GM19324 (cell line): ENCODE results near the gene AGAP3.

Experiments
- ATAC-seq: cut with Tn5 transposase; IDR thresholded peaks from one replicate; pipeline ENCODE4 v1.9.1; 2021; ENCODE audit warnings: mild to moderate bottlenecking, moderate library complexity; ENCODE audit not compliant: unreplicated experiment, low FRiP score

Gene AGAP3

DNA sequence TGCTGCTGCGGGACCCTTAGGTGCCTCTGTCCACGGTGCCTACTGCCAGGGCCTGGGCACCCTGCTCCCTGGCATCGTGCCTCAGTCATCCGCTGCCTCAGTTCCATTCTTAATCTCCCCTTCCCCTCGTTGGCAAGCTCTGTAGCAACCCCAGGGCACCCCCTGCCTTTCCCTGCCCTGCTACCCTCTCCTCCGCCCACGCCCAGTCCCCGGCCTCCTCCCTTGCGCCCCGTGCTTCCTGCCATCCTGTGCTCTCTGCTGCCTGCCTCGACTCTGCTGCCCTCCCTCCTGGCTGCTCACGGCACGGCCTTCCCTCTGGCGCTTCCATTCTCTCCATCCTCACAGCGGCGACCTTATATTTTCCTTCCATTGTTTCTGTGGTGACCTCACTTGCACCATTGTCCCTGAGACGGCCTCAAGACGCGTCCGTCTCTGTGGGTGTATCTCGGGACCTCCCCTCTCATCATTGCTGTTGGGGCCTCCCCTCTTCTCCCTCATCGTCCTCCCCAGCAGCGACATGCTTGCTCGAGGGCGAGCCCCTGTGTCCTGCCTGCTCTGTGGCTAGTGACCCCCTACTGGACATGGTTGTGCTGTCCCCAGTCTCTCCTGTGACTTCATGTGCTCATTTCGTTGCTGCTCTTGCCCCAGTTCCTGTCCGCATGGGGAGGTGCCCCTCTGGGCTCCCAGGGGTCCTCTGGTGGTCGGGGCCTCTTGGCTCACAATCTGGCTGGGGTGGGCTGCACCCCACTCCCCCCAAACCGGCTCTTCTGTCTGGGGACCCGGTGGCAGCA lies 35.3 kb downstream of the AGAP3 start:
- ATAC-seq, result no peak

DNA sequence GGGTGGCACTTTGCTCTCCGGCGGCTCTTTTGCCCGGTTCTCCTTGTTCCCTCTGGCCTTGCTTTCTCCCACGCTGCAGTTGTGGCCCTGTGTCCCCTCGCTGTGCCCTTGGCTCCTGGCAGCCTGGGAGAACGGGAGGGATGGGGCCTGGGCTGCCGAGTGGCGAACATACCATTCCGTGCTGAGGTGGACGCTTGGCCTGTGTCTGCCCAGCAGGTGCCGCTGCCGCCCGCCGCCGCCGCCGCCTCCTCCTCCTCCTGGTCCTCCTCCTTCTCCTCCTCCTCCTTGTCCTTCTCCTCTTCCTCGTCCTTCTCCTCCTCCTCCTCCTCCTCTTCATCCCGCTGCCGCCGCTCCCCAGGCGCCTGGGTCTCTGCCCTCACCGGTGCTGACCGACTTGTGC lies 36.0 kb downstream of the AGAP3 start:
- ATAC-seq, result no peak

DNA sequence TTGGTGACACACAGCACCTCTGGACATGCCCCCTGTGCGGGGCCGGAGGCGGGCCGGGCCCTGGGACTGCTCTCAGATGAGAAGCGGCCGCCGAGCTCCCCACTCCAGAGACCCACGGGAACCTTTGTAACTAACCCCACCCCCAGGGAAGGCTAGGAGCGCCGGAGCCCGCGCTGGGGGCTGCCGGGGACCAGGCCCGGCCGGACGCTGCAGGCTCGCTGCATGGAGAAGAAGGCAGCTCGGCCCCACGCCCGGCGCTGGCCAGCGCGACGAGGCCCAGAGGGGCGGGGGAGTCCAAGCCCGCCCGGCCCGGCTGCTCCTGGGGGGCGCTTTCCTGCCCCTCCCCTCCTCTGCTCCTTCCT lies 36.5 kb downstream of the AGAP3 start:
- ATAC-seq, result no peak

- ATAC-seq, result no peak
Measured at GRCh38 chr7:151123158-151123821, 37.0 kb downstream of the AGAP3 start.

DNA sequence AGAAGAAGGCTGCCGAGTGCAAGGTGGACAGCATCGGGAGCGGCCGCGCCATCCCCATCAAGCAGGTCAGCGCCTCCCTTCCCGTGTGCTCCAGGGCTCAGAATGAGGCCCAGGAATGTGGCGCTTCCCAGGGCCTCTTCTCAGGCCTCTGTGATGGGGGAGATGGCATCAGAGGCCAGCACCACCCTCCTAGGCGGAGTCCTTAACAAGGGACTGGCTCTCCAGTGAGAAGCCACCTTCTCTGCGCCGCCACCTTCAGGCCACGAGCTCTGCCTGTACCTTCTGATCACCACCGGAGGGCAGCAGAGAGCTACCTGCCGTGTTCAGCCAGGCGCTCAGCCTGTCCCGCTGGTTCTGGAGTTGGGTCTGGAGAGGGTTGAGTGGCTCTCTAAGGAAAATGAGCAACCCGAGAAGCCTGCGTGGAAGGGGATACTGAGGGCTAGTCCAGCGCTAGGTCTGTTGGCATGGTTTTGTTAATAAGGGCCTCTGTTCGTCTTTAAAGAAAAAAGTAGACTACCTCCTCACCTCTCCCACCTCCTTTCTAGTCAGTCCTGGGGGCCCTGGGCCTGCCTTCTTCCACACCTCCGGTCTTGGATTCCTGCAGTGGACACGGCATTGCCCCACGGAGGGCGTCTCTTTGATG lies 37.7 kb downstream of the AGAP3 start:
- peak; percentile 72 for ATAC-seq

GRCh38 chr7:151124481-151124880 lies 38.2 kb downstream of the AGAP3 start:
- ATAC-seq, result no peak

DNA sequence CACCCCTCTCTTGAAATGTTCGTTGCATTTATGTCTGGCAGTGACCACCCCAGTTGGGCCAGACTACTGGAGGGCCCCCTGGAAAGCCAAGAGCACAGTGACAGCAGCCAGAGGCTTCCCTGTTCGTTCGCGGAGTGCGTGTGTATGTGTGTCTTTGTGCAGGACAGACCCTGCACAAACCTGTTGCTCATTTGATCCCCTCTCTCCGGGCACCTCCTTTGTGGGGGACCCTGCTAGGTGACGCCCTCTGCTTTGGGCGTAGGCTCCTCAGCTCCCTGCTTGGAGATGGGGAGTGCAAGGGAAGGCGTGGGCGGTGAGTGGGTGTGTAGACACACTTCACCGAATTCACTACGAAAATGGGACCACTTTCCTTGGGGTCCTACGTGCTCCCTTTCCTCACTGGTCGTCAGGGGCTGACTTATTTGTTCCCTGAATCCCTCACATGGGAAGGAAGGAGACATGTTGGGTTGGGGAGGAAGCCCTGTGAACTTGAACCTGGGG lies 38.7 kb downstream of the AGAP3 start:
- ATAC-seq, result no peak

GRCh38 chr7:151125470-151125845 lies 39.2 kb downstream of the AGAP3 start:
- no peak for ATAC-seq

DNA sequence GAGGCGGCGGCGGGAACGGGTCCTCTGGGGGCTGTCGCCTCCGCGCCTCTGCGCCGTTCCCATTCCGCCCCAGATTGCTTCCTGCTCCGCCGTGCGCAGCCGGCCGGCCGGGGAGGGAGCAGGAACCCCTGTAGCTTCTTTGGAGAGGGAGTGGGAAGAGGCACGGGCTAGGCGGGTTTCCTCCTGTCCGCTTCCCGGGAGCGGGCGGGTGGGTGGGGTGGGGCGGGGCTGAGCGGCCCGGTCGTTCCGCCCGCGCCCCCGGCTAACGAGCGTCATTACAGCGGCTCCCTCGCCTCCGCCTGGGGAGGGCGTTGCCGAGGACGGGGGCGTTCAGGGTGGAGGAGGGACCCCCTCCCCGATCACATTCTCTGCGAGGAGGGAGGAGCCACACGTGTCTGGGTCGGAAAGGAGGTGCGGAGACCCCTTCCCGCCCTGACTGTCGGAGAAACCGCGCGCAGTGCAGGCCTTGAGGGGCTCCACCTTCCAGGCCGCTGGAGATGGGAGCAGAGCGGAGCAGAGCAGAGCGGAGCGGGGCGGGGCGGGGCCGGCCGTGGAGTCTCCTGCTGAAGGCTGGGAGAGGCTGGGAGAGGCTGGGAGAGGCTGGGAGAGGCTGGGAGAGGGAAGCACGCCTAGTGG lies 39.7 kb downstream of the AGAP3 start:
- ATAC-seq, result no peak

DNA sequence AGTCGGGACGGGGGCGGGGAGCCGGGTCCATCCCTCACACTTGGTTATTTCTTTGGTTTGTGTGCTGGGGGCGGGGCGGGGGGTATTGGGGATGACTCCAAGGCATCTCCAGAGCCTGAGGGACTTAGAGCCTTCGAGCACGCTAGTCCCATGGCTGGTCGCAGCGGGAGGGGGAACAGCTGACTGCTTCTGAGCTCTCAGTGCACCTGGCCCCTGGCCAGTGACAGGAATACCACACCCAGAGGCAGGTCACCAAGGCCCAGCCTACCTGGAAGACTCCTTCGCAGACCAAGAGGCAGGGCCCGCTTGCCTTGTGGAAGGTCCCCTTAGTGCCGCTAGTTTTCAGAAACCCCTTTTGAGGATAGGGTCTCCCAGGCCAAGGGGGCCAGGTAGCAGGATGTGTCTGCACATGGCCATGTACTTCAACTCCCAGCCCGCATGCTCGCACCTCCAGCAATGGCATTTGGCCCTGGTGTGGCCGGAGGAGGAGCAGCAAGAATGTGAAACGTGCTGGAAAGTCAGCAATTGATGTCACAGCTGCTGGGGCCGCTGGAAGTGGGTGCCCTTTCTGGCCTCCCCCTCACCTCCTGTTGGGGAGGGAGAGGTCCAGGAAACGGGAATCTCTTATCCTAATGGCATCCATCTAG lies 40.3 kb downstream of the AGAP3 start:
- no peak for ATAC-seq

GRCh38 chr7:151128144-151128543 lies 41.9 kb downstream of the AGAP3 start:
- no peak for ATAC-seq

DNA sequence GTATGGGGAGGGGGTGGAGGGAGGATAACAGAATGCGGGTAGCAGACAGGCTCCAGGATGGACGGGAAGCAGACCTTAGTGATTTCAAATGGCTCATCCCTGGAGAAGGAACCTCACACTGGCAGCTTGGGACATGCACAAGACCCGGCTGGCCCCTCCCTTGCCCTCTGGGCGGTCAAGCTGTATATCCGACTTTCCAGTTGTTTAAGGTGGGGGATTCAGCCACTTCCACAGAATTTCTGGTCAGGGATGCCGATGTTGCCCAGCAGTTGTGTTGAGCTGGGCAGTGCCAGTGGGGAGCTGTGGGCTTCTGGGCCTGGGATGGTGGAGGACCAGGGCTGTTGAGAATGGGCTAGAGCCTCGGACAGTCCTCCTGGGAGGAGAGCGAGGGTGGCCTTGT lies 42.4 kb downstream of the AGAP3 start:
- no peak for ATAC-seq

- no peak for ATAC-seq
Measured at GRCh38 chr7:151129117-151129959, 43.1 kb downstream of the AGAP3 start.

- no peak for ATAC-seq
Measured at GRCh38 chr7:151129960-151130591, 43.8 kb downstream of the AGAP3 start.

GRCh38 chr7:151130741-151131157 lies 44.5 kb downstream of the AGAP3 start:
- no peak for ATAC-seq

- ATAC-seq, result no peak
Measured at GRCh38 chr7:151131224-151131591, 44.9 kb downstream of the AGAP3 start.

DNA sequence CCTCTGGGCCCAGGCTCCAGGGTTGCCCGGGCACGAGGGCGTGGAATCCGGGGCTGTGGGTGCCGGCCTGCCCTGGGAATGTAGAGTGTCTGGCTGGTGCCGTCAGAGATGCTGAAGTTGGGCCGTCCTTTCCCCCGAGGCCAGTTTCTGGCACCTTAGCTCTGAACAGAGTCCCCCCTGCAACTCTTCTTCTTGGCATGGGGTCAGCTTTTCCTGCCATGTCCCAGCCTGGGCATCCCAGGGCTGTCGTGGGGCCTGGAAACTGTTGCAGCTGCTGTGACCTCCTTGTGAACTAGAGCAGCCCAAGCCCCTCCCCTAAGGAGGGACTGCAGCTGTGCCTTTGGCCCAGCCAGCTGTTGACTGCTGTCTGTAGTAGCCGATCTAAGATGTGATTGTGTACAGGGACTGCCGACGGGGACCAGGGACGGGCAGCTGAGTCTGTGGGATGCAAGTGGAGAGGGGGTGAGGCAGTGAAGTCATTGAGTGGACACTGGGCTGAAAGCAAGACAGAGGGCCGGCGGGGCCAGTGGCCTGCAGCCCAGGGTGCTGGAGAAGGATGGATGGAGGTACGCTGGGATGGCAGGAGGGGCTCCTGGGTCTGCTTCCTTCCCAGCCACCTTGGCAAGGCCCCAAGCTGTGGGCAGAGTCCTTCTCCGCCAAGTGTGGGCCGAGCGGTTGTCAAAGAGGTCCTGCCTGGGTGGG lies 45.5 kb downstream of the AGAP3 start:
- no peak for ATAC-seq

- ATAC-seq, result no peak
Measured at GRCh38 chr7:151132461-151133205, 46.4 kb downstream of the AGAP3 start.
